ENCODE measurements around the gene USP54. TPM values are rescaled to one million over a fixed set of nuclear protein-coding genes. Genes with fewer than 3 reads are reported as not detected.

USP54 gene
- total RNA-seq, 4 donors from 2014 or later: 159 to 315 (median 201) TPM

DNA sequence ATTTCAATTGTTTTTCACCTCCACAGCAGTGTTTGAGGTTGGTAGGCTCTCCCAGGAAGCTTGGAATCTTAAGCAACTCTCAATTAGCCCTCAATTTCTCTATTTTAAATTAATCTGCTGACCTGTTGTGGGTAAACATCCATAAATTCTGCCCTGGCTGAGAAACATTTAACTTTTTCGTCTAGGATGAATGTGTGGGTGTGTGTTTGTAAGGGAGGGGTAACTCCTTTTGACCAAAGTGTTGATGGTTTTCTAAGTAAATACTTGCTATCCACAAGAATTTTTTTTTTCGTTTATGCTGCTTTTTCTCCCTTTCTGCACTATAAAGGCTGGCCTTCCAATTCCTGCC is 96.3 kb downstream of the USP54 start:
- Histone ChIP-seq H3K36me3 (peaks cover 16 to 24% of the 10 kb centered on the region in 2 donors), H3K4me3 (replicated peaks in 1 of 3) (peak overlapping the region; percentile 43 to 80 (median 75)), H3K27me3 (no peaks in the 10 kb centered on the region), H3K4me1 (peaks cover 17 to 21% of the 10 kb centered on the region in 2 donors), H3K27ac (peak overlapping the region; percentile 81 to 97 (median 95)), H3K9me3 (no peaks in the 10 kb centered on the region)
- 0 to 2% methylated on average over 2 of the region's 2 CpGs for WGBS, 2 donors
- no peak for DNase-seq
- intact Hi-C loops (cut with DNase I): no loop called here
- TF ChIP-seq, protein P1, sequence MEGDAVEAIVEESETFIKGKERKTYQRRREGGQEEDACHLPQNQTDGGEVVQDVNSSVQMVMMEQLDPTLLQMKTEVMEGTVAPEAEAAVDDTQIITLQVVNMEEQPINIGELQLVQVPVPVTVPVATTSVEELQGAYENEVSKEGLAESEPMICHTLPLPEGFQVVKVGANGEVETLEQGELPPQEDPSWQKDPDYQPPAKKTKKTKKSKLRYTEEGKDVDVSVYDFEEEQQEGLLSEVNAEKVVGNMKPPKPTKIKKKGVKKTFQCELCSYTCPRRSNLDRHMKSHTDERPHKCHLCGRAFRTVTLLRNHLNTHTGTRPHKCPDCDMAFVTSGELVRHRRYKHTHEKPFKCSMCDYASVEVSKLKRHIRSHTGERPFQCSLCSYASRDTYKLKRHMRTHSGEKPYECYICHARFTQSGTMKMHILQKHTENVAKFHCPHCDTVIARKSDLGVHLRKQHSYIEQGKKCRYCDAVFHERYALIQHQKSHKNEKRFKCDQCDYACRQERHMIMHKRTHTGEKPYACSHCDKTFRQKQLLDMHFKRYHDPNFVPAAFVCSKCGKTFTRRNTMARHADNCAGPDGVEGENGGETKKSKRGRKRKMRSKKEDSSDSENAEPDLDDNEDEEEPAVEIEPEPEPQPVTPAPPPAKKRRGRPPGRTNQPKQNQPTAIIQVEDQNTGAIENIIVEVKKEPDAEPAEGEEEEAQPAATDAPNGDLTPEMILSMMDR (IDR thresholded peaks at IDR 0.05): no peak
- no peak for TF ChIP-seq POLR2A (IDR thresholded peaks at IDR 0.05)

- intact Hi-C loops (cut with DNase I): no loop called here
- no peak for TF ChIP-seq POLR2A (IDR thresholded peaks at IDR 0.05)
- no peak overlapping the region for H3K27ac ChIP-seq
- H3K4me3 ChIP-seq (replicated peaks in 1 of 3): no peak overlapping the region
- 93 to 94% methylated on average over 15 of the region's 15 CpGs for WGBS, 2 donors
- DNase-seq: no peak
- peaks cover 10 to 17% of the 10 kb centered on the region in 2 donors for H3K36me3 ChIP-seq
- H3K4me1 ChIP-seq: peaks cover 17 to 21% of the 10 kb centered on the region in 2 donors
- no peaks in the 10 kb centered on the region for H3K9me3 ChIP-seq
- H3K27me3 ChIP-seq: no peaks in the 10 kb centered on the region
These were observed 96.9 kb downstream of the USP54 start for GRCh38 chr10:73494213-73494612.

- Histone ChIP-seq H3K27ac (no peak overlapping the region), H3K4me3 (replicated peaks in 1 of 3) (no peak overlapping the region), H3K9me3 (no peaks in the 10 kb centered on the region), H3K36me3 (peaks cover 5 to 13% of the 10 kb centered on the region in 2 donors), H3K4me1 (peaks cover 17 to 21% of the 10 kb centered on the region in 2 donors), H3K27me3 (no peaks in the 10 kb centered on the region)
- no peak for DNase-seq
- WGBS, 2 donors: 44 to 46% methylated on average over 2 of the region's 2 CpGs
- intact Hi-C loops (cut with DNase I): no loop called here
- no peak for TF ChIP-seq POLR2A (IDR thresholded peaks at IDR 0.05)
- TF ChIP-seq, protein P1 (IDR thresholded peaks at IDR 0.05): no peak
These were observed 97.4 kb downstream of the USP54 start for GRCh38 chr10:73493781-73494180.

GRCh38 chr10:73486601-73487000 is 104.5 kb downstream of the USP54 start:
- no peaks in the 10 kb centered on the region for H3K4me1 ChIP-seq
- no peaks in the 10 kb centered on the region for H3K27me3 ChIP-seq
- WGBS, 2 donors: 98 to 99% methylated on average over 4 of the region's 4 CpGs
- intact Hi-C loops (cut with DNase I): no loop called here
- TF ChIP-seq POLR2A (IDR thresholded peaks at IDR 0.05): no peak
- TF ChIP-seq, protein P1 (IDR thresholded peaks at IDR 0.05): no peak
- no peak overlapping the region for H3K4me3 ChIP-seq (replicated peaks in 1 of 3)
- no peaks in the 10 kb centered on the region for H3K36me3 ChIP-seq
- H3K27ac ChIP-seq: no peak overlapping the region
- no peak for DNase-seq
- no peaks in the 10 kb centered on the region for H3K9me3 ChIP-seq

GRCh38 chr10:73485320-73485719 is 105.8 kb downstream of the USP54 start:
- DNase-seq: no peak
- no peak overlapping the region for H3K27ac ChIP-seq
- H3K4me1 ChIP-seq: no peaks in the 10 kb centered on the region
- H3K9me3 ChIP-seq: no peaks in the 10 kb centered on the region
- H3K27me3 ChIP-seq: no peaks in the 10 kb centered on the region
- WGBS, 2 donors: 60 to 79% methylated on average over 1 of the region's 1 CpG
- TF ChIP-seq POLR2A (IDR thresholded peaks at IDR 0.05): no peak
- TF ChIP-seq, protein P1 (IDR thresholded peaks at IDR 0.05): no peak
- H3K36me3 ChIP-seq: no peaks in the 10 kb centered on the region
- intact Hi-C loops (cut with DNase I): no loop called here
- H3K4me3 ChIP-seq (replicated peaks in 1 of 3): no peak overlapping the region

- Histone ChIP-seq H3K4me1 (no peaks in the 10 kb centered on the region), H3K27ac (no peak overlapping the region), H3K9me3 (no peaks in the 10 kb centered on the region), H3K27me3 (no peaks in the 10 kb centered on the region), H3K4me3 (replicated peaks in 1 of 3) (no peak overlapping the region), H3K36me3 (peaks cover 8 to 16% of the 10 kb centered on the region in 2 donors)
- DNase-seq: no peak
- intact Hi-C loops (cut with DNase I): no loop called here
- TF ChIP-seq, protein P1 (IDR thresholded peaks at IDR 0.05): no peak
- no peak for TF ChIP-seq POLR2A (IDR thresholded peaks at IDR 0.05)
- 88 to 95% methylated on average over 7 of the region's 7 CpGs for WGBS, 2 donors
These were observed 111.0 kb downstream of the USP54 start for GRCh38 chr10:73480158-73480557.

All from thyroid gland (tissue), 4 donors.